GM12878 (cell line): ENCODE measurements around the gene PHF21B.

Experiments
- EP300 ChIP-seq, 2 experiments: fragments of 150-350 bp in 1 of 2; IDR thresholded peaks; 2 replicates each; pipeline ENCODE4 v1.6.1; 2011 to 2012; ENCODE audit warnings: low read depth in 2 of 2, low read length in 2 of 2, borderline replicate concordance in 1 of 2, improper control_type of control experiment in 1 of 2, inconsistent platforms in 1 of 2; ENCODE audit not compliant: control insufficient read depth in 1 of 2
- EZH2 ChIP-seq: IDR thresholded peaks from 2 replicates; pipeline ENCODE4 v1.6.1; 2012; ENCODE audit warnings: low read depth, mild to moderate bottlenecking, control low read depth, inconsistent platforms, low read length, borderline replicate concordance; ENCODE audit not compliant: control insufficient read depth
- POLR2A ChIP-seq: IDR thresholded peaks from 2 replicates; pipeline ENCODE4 v1.6.1; 2011; ENCODE audit warnings: low read depth, mild to moderate bottlenecking, low read length
- RFX5 ChIP-seq: IDR thresholded peaks from 2 replicates; pipeline ENCODE4 v1.6.1; 2011; ENCODE audit warnings: low read depth, low read length, improper control_type of control experiment
- TF ChIP-seq, protein P1 (sequence below), 3 experiments: IDR thresholded peaks in 2 of 3; conservative IDR thresholded peaks in 1 of 3; 2 replicates each; pipeline ENCODE4 v1.5.1; 2011; ENCODE audit warnings: low read depth in 3 of 3, low read length in 3 of 3, mild to moderate bottlenecking in 3 of 3, control low read depth in 2 of 3, moderate library complexity in 2 of 3, inconsistent platforms in 1 of 3, mixed read lengths in 1 of 3; ENCODE audit not compliant: control insufficient read depth in 2 of 3, insufficient read depth in 1 of 3; ENCODE audit errors: extremely low read depth in 1 of 3
- TF ChIP-seq, protein P2 (sequence below): IDR thresholded peaks from 2 replicates; pipeline ENCODE4 v1.6.1; 2012; ENCODE audit warnings: mild to moderate bottlenecking, low read depth, low read length

DNA sequence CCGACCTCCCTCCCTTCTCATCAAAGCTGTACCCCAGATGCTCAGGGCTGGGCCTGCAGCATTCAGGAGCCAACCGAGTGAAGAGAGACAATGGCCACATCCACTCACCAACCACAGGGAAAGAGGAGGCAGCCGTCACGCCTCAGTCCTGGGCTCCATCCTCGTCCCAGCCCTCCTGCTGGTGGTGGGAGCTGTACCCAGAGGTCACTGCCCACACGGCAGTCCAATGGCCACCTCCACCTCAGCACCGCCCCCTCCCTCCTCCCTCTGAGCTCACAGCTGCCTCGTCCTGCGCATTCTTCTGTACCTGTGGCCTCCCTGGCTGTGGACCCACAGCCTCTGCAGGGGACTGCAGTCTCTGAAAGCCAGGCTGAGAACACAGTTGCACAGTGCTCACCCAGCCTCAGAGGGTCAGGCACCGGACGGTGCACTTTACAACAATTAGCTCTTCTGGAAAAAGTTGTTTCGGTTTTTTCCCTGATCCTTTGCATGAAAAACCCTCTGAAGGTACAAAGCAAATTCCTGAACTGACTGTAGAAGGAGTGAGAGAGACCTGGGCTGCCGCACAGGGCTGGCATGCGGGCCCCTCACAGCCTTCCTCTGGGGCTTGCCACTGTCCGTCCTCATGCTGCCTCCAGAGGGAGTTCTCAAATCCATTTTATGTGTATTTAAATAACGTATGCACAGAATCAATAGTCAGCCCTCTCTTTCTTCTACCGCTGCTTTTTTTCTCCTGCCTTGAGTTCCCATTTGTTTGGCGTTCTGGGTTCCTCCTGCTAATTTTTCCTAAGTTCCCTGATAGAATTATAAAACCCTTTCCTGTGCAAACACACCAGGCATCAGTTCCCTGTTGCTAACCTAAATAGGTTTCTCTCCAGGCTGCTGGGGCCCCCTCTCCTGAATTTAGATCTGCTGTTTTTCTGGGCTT lies 52.7 kb downstream of the PHF21B start:
- TF ChIP-seq EP300 (IDR thresholded peaks at IDR 0.05; ENCODE audit: borderline replicate concordance in 1 of 2, control insufficient read depth in 1 of 2, low read depth in 2 of 2, low read length in 2 of 2): no peak
- TF ChIP-seq EZH2: no peak
- TF ChIP-seq POLR2A: no peak
- TF ChIP-seq, protein P1, sequence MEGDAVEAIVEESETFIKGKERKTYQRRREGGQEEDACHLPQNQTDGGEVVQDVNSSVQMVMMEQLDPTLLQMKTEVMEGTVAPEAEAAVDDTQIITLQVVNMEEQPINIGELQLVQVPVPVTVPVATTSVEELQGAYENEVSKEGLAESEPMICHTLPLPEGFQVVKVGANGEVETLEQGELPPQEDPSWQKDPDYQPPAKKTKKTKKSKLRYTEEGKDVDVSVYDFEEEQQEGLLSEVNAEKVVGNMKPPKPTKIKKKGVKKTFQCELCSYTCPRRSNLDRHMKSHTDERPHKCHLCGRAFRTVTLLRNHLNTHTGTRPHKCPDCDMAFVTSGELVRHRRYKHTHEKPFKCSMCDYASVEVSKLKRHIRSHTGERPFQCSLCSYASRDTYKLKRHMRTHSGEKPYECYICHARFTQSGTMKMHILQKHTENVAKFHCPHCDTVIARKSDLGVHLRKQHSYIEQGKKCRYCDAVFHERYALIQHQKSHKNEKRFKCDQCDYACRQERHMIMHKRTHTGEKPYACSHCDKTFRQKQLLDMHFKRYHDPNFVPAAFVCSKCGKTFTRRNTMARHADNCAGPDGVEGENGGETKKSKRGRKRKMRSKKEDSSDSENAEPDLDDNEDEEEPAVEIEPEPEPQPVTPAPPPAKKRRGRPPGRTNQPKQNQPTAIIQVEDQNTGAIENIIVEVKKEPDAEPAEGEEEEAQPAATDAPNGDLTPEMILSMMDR (IDR thresholded peaks at IDR 0.05 in 2 of 3, conservative IDR thresholded peaks at IDR 0.05 in 1 of 3; ENCODE audit: control insufficient read depth in 2 of 3, extremely low read depth in 1 of 3, insufficient read depth in 1 of 3, low read depth in 3 of 3, low read length in 3 of 3): no peak
- no peak for TF ChIP-seq RFX5
- TF ChIP-seq, protein P2, sequence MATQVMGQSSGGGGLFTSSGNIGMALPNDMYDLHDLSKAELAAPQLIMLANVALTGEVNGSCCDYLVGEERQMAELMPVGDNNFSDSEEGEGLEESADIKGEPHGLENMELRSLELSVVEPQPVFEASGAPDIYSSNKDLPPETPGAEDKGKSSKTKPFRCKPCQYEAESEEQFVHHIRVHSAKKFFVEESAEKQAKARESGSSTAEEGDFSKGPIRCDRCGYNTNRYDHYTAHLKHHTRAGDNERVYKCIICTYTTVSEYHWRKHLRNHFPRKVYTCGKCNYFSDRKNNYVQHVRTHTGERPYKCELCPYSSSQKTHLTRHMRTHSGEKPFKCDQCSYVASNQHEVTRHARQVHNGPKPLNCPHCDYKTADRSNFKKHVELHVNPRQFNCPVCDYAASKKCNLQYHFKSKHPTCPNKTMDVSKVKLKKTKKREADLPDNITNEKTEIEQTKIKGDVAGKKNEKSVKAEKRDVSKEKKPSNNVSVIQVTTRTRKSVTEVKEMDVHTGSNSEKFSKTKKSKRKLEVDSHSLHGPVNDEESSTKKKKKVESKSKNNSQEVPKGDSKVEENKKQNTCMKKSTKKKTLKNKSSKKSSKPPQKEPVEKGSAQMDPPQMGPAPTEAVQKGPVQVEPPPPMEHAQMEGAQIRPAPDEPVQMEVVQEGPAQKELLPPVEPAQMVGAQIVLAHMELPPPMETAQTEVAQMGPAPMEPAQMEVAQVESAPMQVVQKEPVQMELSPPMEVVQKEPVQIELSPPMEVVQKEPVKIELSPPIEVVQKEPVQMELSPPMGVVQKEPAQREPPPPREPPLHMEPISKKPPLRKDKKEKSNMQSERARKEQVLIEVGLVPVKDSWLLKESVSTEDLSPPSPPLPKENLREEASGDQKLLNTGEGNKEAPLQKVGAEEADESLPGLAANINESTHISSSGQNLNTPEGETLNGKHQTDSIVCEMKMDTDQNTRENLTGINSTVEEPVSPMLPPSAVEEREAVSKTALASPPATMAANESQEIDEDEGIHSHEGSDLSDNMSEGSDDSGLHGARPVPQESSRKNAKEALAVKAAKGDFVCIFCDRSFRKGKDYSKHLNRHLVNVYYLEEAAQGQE: no peak
